Transverse colon (tissue), 4 donors: ENCODE measurements around the gene TMEM43. TPM values are rescaled to one million over a fixed set of nuclear protein-coding genes. Genes with fewer than 3 reads are reported as not detected.

Source experiments
- DNase-seq: peaks from one replicate; pipeline ENCODE4 v3.0.0-alpha.2; 2019
- H3K27ac ChIP-seq, 4 donors: fragments of 200-600 bp; sonication (generic); 2 replicates each; pipeline ENCODE4 v1.5.1; 2016 to 2018; ENCODE audit warnings: inconsistent platforms in 4 of 4
- H3K27me3 ChIP-seq: fragments of 200-600 bp; sonication (generic); 2 replicates; pipeline ENCODE4 v1.5.1; 2017; ENCODE audit warnings: inconsistent platforms
- H3K36me3 ChIP-seq, 4 donors: fragments of 200-600 bp; sonication (generic); 2 replicates each; pipeline ENCODE4 v1.5.1; 2017 to 2019; ENCODE audit warnings: inconsistent platforms in 4 of 4
- H3K4me1 ChIP-seq, 4 donors: fragments of 200-600 bp; sonication (generic); 2 replicates each; pipeline ENCODE4 v1.5.1; 2017 to 2020; ENCODE audit warnings: inconsistent platforms in 4 of 4
- H3K4me3 ChIP-seq, 4 donors: fragments of 200-600 bp; sonication (generic); 1 replicate in 1 of 4; 2 replicates in 3 of 4; pipeline versions ENCODE4 v1.5.1 to v1.6.1; 2017 to 2019; ENCODE audit warnings: inconsistent platforms in 4 of 4
- H3K9me3 ChIP-seq, 2 donors: fragments of 200-600 bp; sonication (generic); 2 replicates each; pipeline ENCODE4 v1.5.1; 2017 to 2019; ENCODE audit warnings: inconsistent platforms in 2 of 2
- EP300 ChIP-seq: sonication (generic); formaldehyde crosslinking; IDR thresholded peaks from one replicate; pipeline ENCODE4 v1.6.1; 2017; ENCODE audit warnings: antibody characterized with exemption, low read depth
- POLR2A ChIP-seq: fragments of 450-650 bp; IDR thresholded peaks from one replicate; pipeline ENCODE4 v1.6.1; 2016; ENCODE audit warnings: antibody characterized with exemption, mild to moderate bottlenecking, moderate library complexity
- POLR2AphosphoS5 ChIP-seq, 3 donors: sonication (generic); formaldehyde crosslinking; IDR thresholded peaks; one replicate each; pipeline ENCODE4 v1.6.1; 2016; ENCODE audit warnings: antibody characterized with exemption in 3 of 3
- WGBS, 2 donors: methylation state at CpG; one replicate each; pipeline ENCODE4 v1.1.5; 2018; ENCODE audit warnings: low coverage in 1 of 2; 5-methylcytosine and 5-hydroxymethylcytosine counted together
- in situ Hi-C, 4 donors: fragments of 200-750 bp; cut with MboI; loops; one replicate each; pipeline versions ENCODE4 v1.15.0 to v1.15.1; 2017; ENCODE audit warnings: low sequenced_read_pairs in 3 of 4, low pct_ligation_motif_present in 1 of 4, low pct_unique_long_range_greater_than_20kb in 1 of 4
- intact Hi-C: fragments of 100-400 bp; cut with DNase I; formaldehyde crosslinking; loops from one replicate; pipeline ENCODE4 v1.15.1; 2023; ENCODE audit warnings: low total_unique reads
- total RNA-seq, 4 donors: library from RNA; depleted of rRNA; stranded (reverse); fragments of >200 nt; gene quantifications; one replicate each; pipeline ENCODE4 v1.1.0, GENCODE V29; 2016
- TF ChIP-seq, protein P1 (sequence below), 5 experiments: fragments of 200-600 bp in 3 of 5; fragments of 450-650 bp in 2 of 5; sonication (generic) in 3 of 5; IDR thresholded peaks; 1 replicate in 2 of 5; 2 replicates in 3 of 5; pipeline ENCODE4 v1.5.1; 2016 to 2017; ENCODE audit warnings: antibody characterized with exemption in 5 of 5, inconsistent platforms in 3 of 5, mild to moderate bottlenecking in 2 of 5, moderate library complexity in 1 of 5

TMEM43 gene
- total RNA-seq, 4 donors from 2014 or later = 30.8 to 128 (median 48.5) TPM

DNA sequence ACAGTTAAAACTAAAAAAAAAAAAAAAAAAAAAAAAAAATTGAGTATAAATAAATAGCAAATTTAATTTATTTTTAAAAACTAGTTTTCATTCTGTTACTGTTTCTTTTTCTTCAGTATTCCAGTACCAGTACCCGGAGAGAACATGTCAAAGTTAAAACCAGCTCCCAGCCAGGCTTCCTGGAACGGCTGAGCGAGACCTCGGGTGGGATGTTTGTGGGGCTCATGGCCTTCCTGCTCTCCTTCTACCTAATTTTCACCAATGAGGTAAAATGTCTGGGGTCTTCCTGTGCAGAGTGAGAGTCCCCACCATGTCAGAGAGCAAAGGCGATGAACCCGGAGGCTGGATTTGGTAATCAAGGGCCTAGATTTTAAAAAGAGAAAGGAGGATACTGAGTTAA is 4.4 kb downstream of the TMEM43 start:
- TF ChIP-seq, protein P1, sequence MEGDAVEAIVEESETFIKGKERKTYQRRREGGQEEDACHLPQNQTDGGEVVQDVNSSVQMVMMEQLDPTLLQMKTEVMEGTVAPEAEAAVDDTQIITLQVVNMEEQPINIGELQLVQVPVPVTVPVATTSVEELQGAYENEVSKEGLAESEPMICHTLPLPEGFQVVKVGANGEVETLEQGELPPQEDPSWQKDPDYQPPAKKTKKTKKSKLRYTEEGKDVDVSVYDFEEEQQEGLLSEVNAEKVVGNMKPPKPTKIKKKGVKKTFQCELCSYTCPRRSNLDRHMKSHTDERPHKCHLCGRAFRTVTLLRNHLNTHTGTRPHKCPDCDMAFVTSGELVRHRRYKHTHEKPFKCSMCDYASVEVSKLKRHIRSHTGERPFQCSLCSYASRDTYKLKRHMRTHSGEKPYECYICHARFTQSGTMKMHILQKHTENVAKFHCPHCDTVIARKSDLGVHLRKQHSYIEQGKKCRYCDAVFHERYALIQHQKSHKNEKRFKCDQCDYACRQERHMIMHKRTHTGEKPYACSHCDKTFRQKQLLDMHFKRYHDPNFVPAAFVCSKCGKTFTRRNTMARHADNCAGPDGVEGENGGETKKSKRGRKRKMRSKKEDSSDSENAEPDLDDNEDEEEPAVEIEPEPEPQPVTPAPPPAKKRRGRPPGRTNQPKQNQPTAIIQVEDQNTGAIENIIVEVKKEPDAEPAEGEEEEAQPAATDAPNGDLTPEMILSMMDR (IDR thresholded peaks at IDR 0.05) = no peak
- TF ChIP-seq POLR2AphosphoS5 (IDR thresholded peaks at IDR 0.05) = no peak
- no peak for TF ChIP-seq EP300
- TF ChIP-seq POLR2A = no peak
- in situ Hi-C loops = loop anchor here in 2 of 4 donors (10.0 kb wide), 2 partner anchors 46 to 234 kb away; partner anchors contain the start of genes LSM3 (in 1 of the 2) and XPC (in 1 of the 2)
- Histone ChIP-seq H3K36me3 (peaks cover 0 to 50% (median 14%) of the 10 kb centered on the region in 4 donors), H3K27me3 (no peaks in the 10 kb centered on the region), H3K4me1 (peaks cover 11 to 31% (median 25%) of the 10 kb centered on the region in 4 donors), H3K9me3 (no peaks in the 10 kb centered on the region), H3K4me3 (no peak overlapping the region), H3K27ac (no peak overlapping the region)
- intact Hi-C loops = loop anchor here (5.0 kb wide), 1 partner anchor 43 kb away; no protein-coding TSS in a partner anchor
- WGBS, 2 donors = 96 to 97% methylated on average over 6 of the region's 6 CpGs
- no peak for DNase-seq

GRCh38 chr3:14130230-14130629 is 5.4 kb downstream of the TMEM43 start:
- intact Hi-C loops = no loop called here
- no peaks in the 10 kb centered on the region for H3K9me3 ChIP-seq
- TF ChIP-seq, protein P1 (IDR thresholded peaks at IDR 0.05) = no peak
- TF ChIP-seq POLR2A = no peak
- TF ChIP-seq POLR2AphosphoS5 (IDR thresholded peaks at IDR 0.05) = no peak
- TF ChIP-seq EP300 = no peak
- H3K4me1 ChIP-seq = peaks cover 11 to 31% (median 25%) of the 10 kb centered on the region in 4 donors
- H3K36me3 ChIP-seq = peaks cover 0 to 59% (median 18%) of the 10 kb centered on the region in 4 donors
- in situ Hi-C loops = no loop called here
- no peak overlapping the region for H3K27ac ChIP-seq
- WGBS, 2 donors = 95% methylated on average over 4 of the region's 4 CpGs; no CpG with 5 or more reads in 1 of the 2 donors
- no peaks in the 10 kb centered on the region for H3K27me3 ChIP-seq
- DNase-seq = no peak
- no peak overlapping the region for H3K4me3 ChIP-seq

DNA sequence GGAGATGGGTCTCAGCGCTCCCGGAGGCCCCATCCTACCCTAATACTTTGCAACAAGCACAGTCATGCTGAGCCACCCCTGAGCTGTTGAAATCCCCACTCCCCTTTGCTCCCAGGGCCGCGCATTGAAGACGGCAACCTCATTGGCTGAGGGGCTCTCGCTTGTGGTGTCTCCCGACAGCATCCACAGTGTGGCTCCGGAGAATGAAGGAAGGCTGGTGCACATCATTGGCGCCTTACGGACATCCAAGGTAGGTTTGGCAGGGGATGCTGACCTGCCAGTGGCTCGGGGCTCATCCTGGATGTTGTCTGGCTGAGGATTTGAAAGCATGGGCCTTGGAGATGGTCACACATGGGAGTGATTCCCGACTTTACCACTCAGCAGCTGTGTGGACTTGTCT is 5.9 kb downstream of the TMEM43 start:
- H3K27ac ChIP-seq = no peak overlapping the region
- no peaks in the 10 kb centered on the region for H3K27me3 ChIP-seq
- intact Hi-C loops = no loop called here
- TF ChIP-seq, protein P1 (IDR thresholded peaks at IDR 0.05) = no peak
- no peak for TF ChIP-seq POLR2A
- TF ChIP-seq POLR2AphosphoS5 (IDR thresholded peaks at IDR 0.05) = no peak
- TF ChIP-seq EP300 = no peak
- peaks cover 0 to 63% (median 21%) of the 10 kb centered on the region in 4 donors for H3K36me3 ChIP-seq
- H3K4me1 ChIP-seq = peaks cover 11 to 31% (median 24%) of the 10 kb centered on the region in 4 donors
- in situ Hi-C loops = no loop called here
- DNase-seq = no peak
- no peaks in the 10 kb centered on the region for H3K9me3 ChIP-seq
- 91% methylated on average over 12 of the region's 12 CpGs; no CpG with 5 or more reads in 1 of the 2 donors for WGBS, 2 donors
- H3K4me3 ChIP-seq = no peak overlapping the region

DNA sequence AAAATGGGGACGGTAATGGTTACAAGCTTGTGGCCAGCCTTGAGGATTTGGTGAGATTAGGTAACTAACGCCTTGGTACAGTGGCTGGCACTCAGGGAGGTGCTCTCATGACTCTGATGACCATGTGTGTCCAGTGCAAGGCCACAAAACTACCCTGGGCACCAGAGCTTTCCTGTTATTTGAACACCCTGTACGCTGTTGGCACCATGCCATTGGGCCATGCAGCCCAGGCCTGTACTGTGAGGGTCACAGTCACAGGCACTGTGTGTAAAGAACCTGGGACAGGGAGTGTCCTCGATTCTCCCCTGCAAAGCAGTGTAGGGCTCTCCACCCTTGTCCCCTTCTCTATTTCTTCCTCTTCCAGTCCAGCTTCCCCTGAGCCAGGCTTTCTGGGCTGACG is 6.3 kb downstream of the TMEM43 start:
- Histone ChIP-seq H3K9me3 (no peaks in the 10 kb centered on the region), H3K27me3 (no peaks in the 10 kb centered on the region), H3K4me1 (peaks cover 8 to 28% (median 20%) of the 10 kb centered on the region in 4 donors), H3K27ac (no peak overlapping the region), H3K36me3 (peaks cover 0 to 63% (median 23%) of the 10 kb centered on the region in 4 donors), H3K4me3 (no peak overlapping the region)
- in situ Hi-C loops (no loop called here), intact Hi-C loops (no loop called here)
- TF ChIP-seq POLR2A = no peak
- TF ChIP-seq, protein P1 (IDR thresholded peaks at IDR 0.05) = no peak
- TF ChIP-seq EP300 = no peak
- TF ChIP-seq POLR2AphosphoS5 (IDR thresholded peaks at IDR 0.05) = no peak
- DNase-seq = no peak
- 85 to 92% methylated on average over 2 to 5 of the region's 5 CpGs for WGBS, 2 donors
